HepG2 (cell line): Measurements from ENCODE around the gene MYOC. TPM values are rescaled to one million over a fixed set of nuclear protein-coding genes. Genes with fewer than 3 reads are reported as not detected.

ENCODE experiments used
- ATAC-seq: fragments of 200-7000 bp; cut with Tn5 transposase; 3 replicates; pipeline ENCODE4 v1.9.1; 2020; ENCODE audit warnings: mild to moderate bottlenecking, moderate library complexity
- BruUV-seq: library from RNA; stranded (reverse); fragments of 400-500 nt; replicated peaks from 2 replicates; lab custom pipeline; 2021; lab: Mats Ljungman, UMichigan
- CTCF ChIA-PET: fragments of 300-600 bp; formaldehyde crosslinking; extraction: SDS; loops from one replicate; lab custom pipeline; 2021; ENCODE audit warnings: low total read pairs, inconsistent platforms, low intra/inter-chr PET ratio; lab: Yijun Ruan, JAX
- POLR2A ChIA-PET: fragments of 350-600 bp; sonication (Branson Sonifier 250); formaldehyde crosslinking; loops from one replicate; lab custom pipeline; 2020; ENCODE audit warnings: antibody characterized with exemption, inconsistent platforms; lab: Yijun Ruan, JAX
- DNase-seq: peaks from one replicate; pipeline ENCODE4 v3.0.0-alpha.2; 2015; ENCODE audit warnings: low spot score
- FAIRE-seq: peaks from 3 replicates; lab custom pipeline; 2011; peaks lifted over from hg19 to GRCh38; lab: Jason Lieb, UNC
- H2AFZ ChIP-seq: one replicate; pipeline ENCODE4 v1.6.1; 2011; ENCODE audit warnings: low read length, inconsistent platforms
- H3K27ac ChIP-seq: fragments of 300-600 bp; 3 replicates; pipeline ENCODE4 v1.8.0; 2011; ENCODE audit warnings: mixed run types, mild to moderate bottlenecking, mixed read lengths, low read length, inconsistent platforms; ENCODE audit not compliant: insufficient read depth; ENCODE audit errors: extremely low read length
- H3K27me3 ChIP-seq, 2 experiments: fragments of 200-600 bp in 1 of 2; 2 replicates in 1 of 2; 3 replicates in 1 of 2; pipeline versions ENCODE4 v1.6.0 to v1.8.0; 2011; ENCODE audit warnings: low read length in 2 of 2, mild to moderate bottlenecking in 2 of 2, moderate library complexity in 2 of 2, inconsistent platforms in 1 of 2; ENCODE audit not compliant: insufficient read depth in 2 of 2, control insufficient read depth in 1 of 2
- H3K36me3 ChIP-seq, 2 experiments: fragments of 200-600 bp in 1 of 2; replicated peaks in 1 of 2; 2 replicates in 1 of 2; 3 replicates in 1 of 2; pipeline versions ENCODE4 v1.5.1 to v1.8.0; 2011; ENCODE audit warnings: low read length in 2 of 2, inconsistent platforms in 1 of 2; ENCODE audit not compliant: insufficient read depth in 2 of 2, control insufficient read depth in 1 of 2
- H3K4me1 ChIP-seq: 2 replicates; pipeline ENCODE4 v1.5.1; 2012; ENCODE audit warnings: low read length, inconsistent platforms; ENCODE audit not compliant: insufficient read depth
- H3K4me2 ChIP-seq: 2 replicates; pipeline ENCODE4 v1.6.0; 2011; ENCODE audit warnings: low read depth, low read length, inconsistent platforms
- H3K4me3 ChIP-seq, 3 experiments: fragments of 200-600 bp in 1 of 3; sonication (generic), shearing (Covaris generic) in 1 of 3; replicated peaks in 1 of 3; 2 replicates each; pipeline ENCODE4 v1.5.1; 2011 to 2016; ENCODE audit warnings: low read length in 3 of 3, inconsistent platforms in 2 of 3, low read depth in 2 of 3, mild to moderate bottlenecking in 2 of 3, control low read depth in 1 of 3, mixed read lengths in 1 of 3; ENCODE audit not compliant: insufficient read depth in 1 of 3
- H3K79me2 ChIP-seq: one replicate; pipeline ENCODE4 v1.6.1; 2011; ENCODE audit warnings: low read length, inconsistent platforms; ENCODE audit not compliant: insufficient read depth
- H3K9ac ChIP-seq: 2 replicates; pipeline ENCODE4 v1.6.0; 2011; ENCODE audit warnings: mild to moderate bottlenecking, low read depth, low read length, inconsistent platforms; ENCODE audit not compliant: insufficient read depth
- H3K9me3 ChIP-seq: 2 replicates; pipeline ENCODE4 v1.5.1; 2012; ENCODE audit warnings: mild to moderate bottlenecking, low read length
- H4K20me1 ChIP-seq: 2 replicates; pipeline ENCODE4 v1.6.0; 2011; ENCODE audit warnings: inconsistent platforms, mild to moderate bottlenecking, low read length, moderate library complexity; ENCODE audit not compliant: insufficient read depth
- FIP1L1 ChIP-seq: fragments of 200-400 bp; formaldehyde crosslinking; IDR thresholded peaks from 2 replicates; pipeline ENCODE4 v1.6.1; 2018; ENCODE audit warnings: low read depth, mild to moderate bottlenecking, low read length, moderate library complexity, borderline replicate concordance; ENCODE audit not compliant: insufficient read depth
- HMGXB3 ChIP-seq: sonication (generic); formaldehyde crosslinking; IDR thresholded peaks from 2 replicates; pipeline ENCODE4 v1.4.0; 2020; ENCODE audit warnings: missing genetic modification reagents, borderline replicate concordance
- NFATC3 ChIP-seq: sonication (generic); formaldehyde crosslinking; IDR thresholded peaks from 2 replicates; pipeline ENCODE4 v1.5.1; 2020; ENCODE audit warnings: mild to moderate bottlenecking, missing genetic modification reagents
- ZBTB44 ChIP-seq: sonication (generic); formaldehyde crosslinking; IDR thresholded peaks from 2 replicates; pipeline ENCODE4 v1.4.0; 2020; ENCODE audit warnings: missing genetic modification reagents
- ZFP36 ChIP-seq: fragments of 150-350 bp; IDR thresholded peaks from 2 replicates; pipeline ENCODE4 v1.6.1; 2018; ENCODE audit warnings: borderline replicate concordance, low read length, low read depth; ENCODE audit not compliant: partially characterized antibody
- WGBS: methylation state at CpG from one replicate; pipeline ENCODE4 v1.1.6; 2017; ENCODE audit warnings: low lambda C conversion rate; 5-methylcytosine and 5-hydroxymethylcytosine counted together
- in situ Hi-C: cut with HindIII; loops from 2 replicates; pipeline ENCODE4 v1.10.0; 2017; ENCODE audit warnings: low pct_unique_long_range_greater_than_20kb; ENCODE audit not compliant: extremely low pct_ligation_motif_present
- intact Hi-C: fragments of 100-400 bp; cut with micrococcal nuclease; formaldehyde crosslinking; loops from one replicate; pipeline ENCODE4 v1.10.0; 2022; ENCODE audit not compliant: unreplicated experiment
- polyA plus RNA-seq, 8 experiments: library from polyadenylated mRNA; depleted of rRNA in 3 of 8; stranded (reverse) in 7 of 8; unstranded in 1 of 8; fragments of >200 nt; fragmentation: Illumina TruSeq in 4 of 8; extraction: Trizol in 4 of 8; gene quantifications; 2 replicates each; pipeline versions ENCODE4 v1.2.1 to v1.2.3, GENCODE V29; 2011 to 2016; ENCODE audit warnings: low read depth in 4 of 8, missing spikeins in 1 of 8, mixed read lengths in 1 of 8; ENCODE audit not compliant: insufficient read depth in 1 of 8
- total RNA-seq, 5 experiments: library from RNA; depleted of rRNA; stranded (reverse); fragments of >200 nt; fragmentation: Illumina TruSeq; extraction: Trizol; gene quantifications; 2 replicates each; pipeline ENCODE4 v1.2.3, GENCODE V29; 2016; ENCODE audit warnings: low read depth in 1 of 5

Gene MYOC
- total and polyA plus RNA-seq, 2 of the 13 experiments (the other 11 are each of a cell fraction or from before 2014, with no cell fraction given) = not detected

GRCh38 chr1:171674431-171675405 is 22.2 kb upstream of the MYOC start:
- ATAC-seq = no peak
- no peaks in the 10 kb centered on the region for H3K4me1 ChIP-seq
- intact Hi-C loops (no loop called here), in situ Hi-C loops (no loop called here)
- no peaks in the 10 kb centered on the region for H4K20me1 ChIP-seq
- no peaks in the 10 kb centered on the region for H3K9me3 ChIP-seq
- H3K9ac ChIP-seq = no peak overlapping the region
- no peaks in the 10 kb centered on the region; a peak in 1 of 5 replicates for H3K27me3 ChIP-seq
- no peak overlapping the region for H3K4me3 ChIP-seq
- H3K4me2 ChIP-seq = no peak overlapping the region
- FAIRE-seq = no peak
- no peak overlapping the region for H2AFZ ChIP-seq
- no peak overlapping the region for H3K27ac ChIP-seq
- ChIA-PET POLR2A (no interaction called here), CTCF (no interaction called here)
- TF ChIP-seq FIP1L1 (no peak), ZFP36 (no peak), ZBTB44 (CRISPR knock-in tag) (no peak), NFATC3 (CRISPR knock-in tag) (no peak), HMGXB3 (CRISPR knock-in tag) (no peak)
- H3K36me3 ChIP-seq = no peaks in the 10 kb centered on the region
- no peak for DNase-seq
- BruUV-seq = no TSS peak
- WGBS = 30% methylated on average over 3 of the region's 3 CpGs
- no peaks in the 10 kb centered on the region for H3K79me2 ChIP-seq
